IMR-90 (cell line): ENCODE measurements around the gene KCNK5. TPM values are rescaled to one million over a fixed set of nuclear protein-coding genes. Genes with fewer than 3 reads are reported as not detected.

ENCODE experiments used
- ATAC-seq: fragments of 200-7000 bp; cut with Tn5 transposase; 2 replicates; pipeline ENCODE4 v1.9.1; 2020; ENCODE audit warnings: low read depth, mild to moderate bottlenecking, moderate library complexity
- BruUV-seq: library from RNA; stranded (reverse); fragments of 400-500 nt; replicated peaks from 2 replicates; lab custom pipeline; 2021; lab: Mats Ljungman, UMichigan
- CTCF ChIA-PET: fragments of 300-600 bp; formaldehyde crosslinking; extraction: SDS; loops from one replicate; lab custom pipeline; 2021; ENCODE audit warnings: antibody characterized with exemption; lab: Yijun Ruan, JAX
- POLR2A ChIA-PET: fragments of 300-600 bp; sonication (Branson Sonifier 250); formaldehyde crosslinking; loops from one replicate; lab custom pipeline; 2022; ENCODE audit warnings: antibody characterized with exemption; ENCODE audit not compliant: unreplicated experiment; lab: Charles Lee
- DNase-seq: peaks from one replicate; pipeline ENCODE4 v3.0.0; 2013
- H2AFZ ChIP-seq: replicated peaks from 2 replicates; pipeline ENCODE3; 2013; ENCODE audit warnings: low read length, mild to moderate bottlenecking; ENCODE audit not compliant: poor library complexity
- H2AK5ac ChIP-seq: 2 replicates; pipeline ENCODE4 v1.6.1; 2013; ENCODE audit warnings: low read depth, low read length, inconsistent platforms
- H2AK9ac ChIP-seq: replicated peaks from 2 replicates; pipeline ENCODE3; 2013; ENCODE audit warnings: mild to moderate bottlenecking, low read depth, low read length, moderate library complexity; ENCODE audit not compliant: poor library complexity
- H2BK120ac ChIP-seq: 2 replicates; pipeline ENCODE4 v1.6.1; 2013; ENCODE audit warnings: low read depth, low read length, inconsistent platforms
- H2BK15ac ChIP-seq: 3 replicates; pipeline ENCODE4 v1.6.1; 2013; ENCODE audit warnings: low read depth, low read length, inconsistent platforms
- H2BK20ac ChIP-seq: 2 replicates; pipeline ENCODE4 v1.6.1; 2013; ENCODE audit warnings: low read depth, mild to moderate bottlenecking, inconsistent platforms, low read length, moderate library complexity
- H2BK5ac ChIP-seq: 2 replicates; pipeline ENCODE4 v1.6.1; 2013; ENCODE audit warnings: mild to moderate bottlenecking, low read depth, low read length, inconsistent platforms; ENCODE audit not compliant: poor library complexity, severe bottlenecking
- H3K14ac ChIP-seq: replicated peaks from 2 replicates; pipeline ENCODE4 v1.6.1; 2013; ENCODE audit warnings: low read depth, low read length, inconsistent platforms
- H3K18ac ChIP-seq: 2 replicates; pipeline ENCODE4 v1.6.1; 2013; ENCODE audit warnings: low read depth, low read length, control low read depth
- H3K23ac ChIP-seq: 2 replicates; pipeline ENCODE4 v1.6.1; 2013; ENCODE audit warnings: low read depth, low read length, inconsistent platforms
- H3K27ac ChIP-seq: 2 replicates; pipeline ENCODE4 v1.5.1; 2013; ENCODE audit warnings: mild to moderate bottlenecking, control low read depth, low read length; ENCODE audit not compliant: insufficient read depth
- H3K27me3 ChIP-seq: 2 replicates; pipeline ENCODE4 v1.6.1; 2013; ENCODE audit warnings: low read length; ENCODE audit not compliant: control insufficient read depth, insufficient read depth
- H3K36me3 ChIP-seq: 2 replicates; pipeline ENCODE4 v1.6.1; 2013; ENCODE audit warnings: low read length, mixed read lengths; ENCODE audit not compliant: control insufficient read depth, insufficient read depth
- H3K4ac ChIP-seq: 2 replicates; pipeline ENCODE4 v1.6.1; 2013; ENCODE audit warnings: low read depth, low read length, inconsistent platforms
- H3K4me1 ChIP-seq: 2 replicates; pipeline ENCODE4 v1.6.1; 2013; ENCODE audit warnings: low read length, mixed read lengths; ENCODE audit not compliant: control insufficient read depth, insufficient read depth
- H3K4me2 ChIP-seq: 2 replicates; pipeline ENCODE4 v1.6.1; 2013; ENCODE audit warnings: low read depth, mild to moderate bottlenecking, control low read depth, low read length, moderate library complexity
- H3K4me3 ChIP-seq: 2 replicates; pipeline ENCODE4 v1.5.1; 2013; ENCODE audit warnings: low read depth, mild to moderate bottlenecking, control low read depth, low read length, moderate library complexity; ENCODE audit not compliant: insufficient read depth
- H3K56ac ChIP-seq: 2 replicates; pipeline ENCODE4 v1.6.1; 2013; ENCODE audit warnings: low read length, inconsistent platforms; ENCODE audit not compliant: insufficient read depth; ENCODE audit errors: extremely low read depth
- H3K79me1 ChIP-seq, 2 experiments: 2 replicates each; pipeline ENCODE4 v1.6.1; 2013; ENCODE audit warnings: low read length in 2 of 2, inconsistent platforms in 1 of 2, low read depth in 1 of 2
- H3K9ac ChIP-seq: 2 replicates; pipeline ENCODE4 v1.6.1; 2013; ENCODE audit warnings: low read depth, low read length, control low read depth
- H3K9me1 ChIP-seq: 2 replicates; pipeline ENCODE4 v1.6.1; 2013; ENCODE audit warnings: low read length, inconsistent platforms; ENCODE audit not compliant: insufficient read depth
- H3K9me3 ChIP-seq: 2 replicates; pipeline ENCODE4 v1.6.1; 2013; ENCODE audit warnings: low read length; ENCODE audit not compliant: control insufficient read depth, insufficient read depth
- H4K20me1 ChIP-seq: 2 replicates; pipeline ENCODE4 v1.6.1; 2013; ENCODE audit warnings: low read length, inconsistent platforms; ENCODE audit not compliant: insufficient read depth
- H4K5ac ChIP-seq: 2 replicates; pipeline ENCODE4 v1.6.1; 2013; ENCODE audit warnings: mild to moderate bottlenecking, low read depth, low read length, control low read depth
- H4K8ac ChIP-seq, 2 experiments: 2 replicates each; pipeline ENCODE4 v1.6.1; 2013; ENCODE audit warnings: low read depth in 2 of 2, low read length in 2 of 2, control low read depth in 1 of 2, inconsistent platforms in 1 of 2
- H4K91ac ChIP-seq: 2 replicates; pipeline ENCODE4 v1.6.1; 2013; ENCODE audit warnings: low read depth, low read length, inconsistent platforms; ENCODE audit not compliant: insufficient read depth
- BHLHE40 ChIP-seq: fragments of 150-350 bp; IDR thresholded peaks from 2 replicates; pipeline ENCODE4 v1.6.1; 2016; ENCODE audit warnings: mild to moderate bottlenecking, low read depth, low read length
- CEBPB ChIP-seq: IDR thresholded peaks from 2 replicates; pipeline ENCODE4 v1.6.1; 2012; ENCODE audit warnings: low read depth, low read length, improper control_type of control experiment
- CTCF ChIP-seq: conservative IDR thresholded peaks from 2 replicates; pipeline ENCODE4 v1.5.1; 2012; ENCODE audit warnings: mild to moderate bottlenecking, low read depth, low read length, improper control_type of control experiment
- NFE2L2 ChIP-seq: fragments of 150-350 bp; IDR thresholded peaks from 2 replicates; pipeline ENCODE4 v1.6.1; 2016; ENCODE audit warnings: low read depth, mild to moderate bottlenecking, low read length
- SMC3 ChIP-seq: fragments of 150-350 bp; IDR thresholded peaks from 2 replicates; pipeline ENCODE4 v1.6.1; 2016; ENCODE audit warnings: low read depth, mild to moderate bottlenecking, antibody characterized with exemption, low read length, moderate library complexity
- WGBS, 2 experiments: methylation state at CpG; one replicate each; pipeline versions ENCODE4 v1.1.5 to v1.1.7; 2013; ENCODE audit warnings: missing lambda C conversion rate in 2 of 2; ENCODE audit not compliant: insufficient read length in 1 of 2; ENCODE audit errors: extremely low coverage in 2 of 2; 5-methylcytosine and 5-hydroxymethylcytosine counted together
- dilution Hi-C: fragments of 300-500 bp; cut with HindIII; formaldehyde crosslinking; loops from one replicate; pipeline ENCODE4 v1.14.3; 2018; ENCODE audit warnings: low sequenced_read_pairs; ENCODE audit not compliant: unreplicated experiment
- in situ Hi-C: fragments of 300-500 bp; cut with MboI; formaldehyde crosslinking; loops from 3 replicates; pipeline ENCODE4 v1.14.3; 2019; ENCODE audit warnings: low sequenced_read_pairs, inconsistent platforms, mixed read lengths
- intact Hi-C: fragments of 100-400 bp; cut with micrococcal nuclease; formaldehyde crosslinking; loops from 2 replicates; pipeline ENCODE4 v1.10.0; 2022
- polyA plus RNA-seq, 3 experiments: library from polyadenylated mRNA; depleted of rRNA; stranded (reverse); fragments of >200 nt; gene quantifications; 2 replicates each; pipeline ENCODE4 v1.2.3, GENCODE V29; 2012; ENCODE audit warnings: low replicate concordance in 1 of 3
- total RNA-seq: library from RNA; depleted of rRNA; stranded (reverse); fragments of >200 nt; gene quantifications from 2 replicates; pipeline ENCODE4 v1.2.3, GENCODE V29; 2012

KCNK5 gene
- total and polyA plus RNA-seq, 2 of the 4 experiments (the other 2 are of a cell fraction) = not detected

- no peak overlapping the region for H2AFZ ChIP-seq
- no peak overlapping the region for H3K4me2 ChIP-seq
- no peak overlapping the region for H3K23ac ChIP-seq
- H3K9ac ChIP-seq = no peak overlapping the region
- DNase-seq = no peak
- H4K8ac ChIP-seq = no peak overlapping the region
- no peaks in the 10 kb centered on the region for H4K20me1 ChIP-seq
- no peak overlapping the region for H3K56ac ChIP-seq
- dilution Hi-C loops = no loop called here
- H3K36me3 ChIP-seq = no peaks in the 10 kb centered on the region
- H3K27ac ChIP-seq = no peak overlapping the region
- no peak overlapping the region for H3K4me3 ChIP-seq
- no peak overlapping the region for H2BK15ac ChIP-seq
- no peak overlapping the region for H3K18ac ChIP-seq
- ATAC-seq = no peak
- H2AK5ac ChIP-seq = no peak overlapping the region
- no peak overlapping the region for H2AK9ac ChIP-seq
- TF ChIP-seq BHLHE40 (no peak), CTCF (no peak), SMC3 (no peak), NFE2L2 (no peak), CEBPB (no peak)
- no peak overlapping the region for H2BK5ac ChIP-seq
- no peak overlapping the region for H4K91ac ChIP-seq
- intact Hi-C loops = no loop called here
- no CpG with 5 or more reads among the region's 4 CpGs for WGBS, 2 experiments
- H3K9me3 ChIP-seq = no peaks in the 10 kb centered on the region
- in situ Hi-C loops = no loop called here
- POLR2A ChIA-PET = no interaction called here
- no peaks in the 10 kb centered on the region for H3K9me1 ChIP-seq
- H3K79me1 ChIP-seq = no peaks in the 10 kb centered on the region
- CTCF ChIA-PET = no interaction called here
- H2BK120ac ChIP-seq = no peak overlapping the region
- BruUV-seq = no TSS peak
- H3K27me3 ChIP-seq = no peaks in the 10 kb centered on the region
- H3K4me1 ChIP-seq = no peaks in the 10 kb centered on the region
- no peak overlapping the region for H2BK20ac ChIP-seq
- H3K14ac ChIP-seq = no peak overlapping the region
- no peak overlapping the region for H3K4ac ChIP-seq
- no peak overlapping the region for H4K5ac ChIP-seq
These were observed 31.8 kb downstream of the KCNK5 start for GRCh38 chr6:39197521-39197920.
